Thoracic aorta (tissue), 2 donors: ENCODE results near the gene ARFIP1. TPM values are rescaled to one million over a fixed set of nuclear protein-coding genes. Genes with fewer than 3 reads are reported as not detected.

ENCODE experiments used
- ATAC-seq: fragments of 150-250 bp; one replicate; pipeline ENCODE4 v1.8.0; 2017; ENCODE audit warnings: low read depth; ENCODE audit not compliant: insufficient number of reproducible peaks, low FRiP score
- DNase-seq: peaks from one replicate; pipeline ENCODE4 v3.0.0-alpha.2; 2020; ENCODE audit warnings: low spot score
- H3K27ac ChIP-seq, 2 donors: fragments of 200-600 bp; sonication (generic); 1 replicate in 1 of 2; 2 replicates in 1 of 2; pipeline ENCODE4 v1.5.1; 2016; ENCODE audit warnings: mild to moderate bottlenecking in 2 of 2, moderate library complexity in 2 of 2
- H3K27me3 ChIP-seq: fragments of 200-600 bp; sonication (generic); replicated peaks from 2 replicates; pipeline ENCODE4 v1.6.0; 2016; ENCODE audit warnings: mild to moderate bottlenecking; ENCODE audit not compliant: insufficient read depth
- H3K36me3 ChIP-seq: fragments of 200-600 bp; sonication (generic); one replicate; pipeline ENCODE4 v1.5.1; 2016
- H3K4me1 ChIP-seq, 2 donors: fragments of 200-600 bp; sonication (generic); 1 replicate in 1 of 2; 2 replicates in 1 of 2; pipeline versions ENCODE4 v1.5.1 to v1.6.0; 2016; ENCODE audit warnings: low read depth in 2 of 2, mild to moderate bottlenecking in 1 of 2; ENCODE audit not compliant: control insufficient read depth in 1 of 2
- H3K4me3 ChIP-seq: fragments of 200-600 bp; sonication (generic); 2 replicates; pipeline ENCODE4 v1.5.1; 2016; ENCODE audit warnings: mild to moderate bottlenecking
- H3K9me3 ChIP-seq: fragments of 200-600 bp; sonication (generic); 2 replicates; pipeline ENCODE4 v1.5.1; 2016
- total RNA-seq, 2 donors: library from RNA; depleted of rRNA; stranded (reverse); fragments of >200 nt; gene quantifications; one replicate each; pipeline versions ENCODE4 v1.1.0 to v1.2.3, GENCODE V29; 2016
- TF ChIP-seq, protein P1 (sequence below): fragments of 200-600 bp; sonication (generic); IDR thresholded peaks from one replicate; pipeline ENCODE4 v1.5.1; 2019; ENCODE audit warnings: antibody characterized with exemption

Gene ARFIP1
- total RNA-seq, 2 donors from 2014 or later = 24.0 to 39.0 TPM

DNA sequence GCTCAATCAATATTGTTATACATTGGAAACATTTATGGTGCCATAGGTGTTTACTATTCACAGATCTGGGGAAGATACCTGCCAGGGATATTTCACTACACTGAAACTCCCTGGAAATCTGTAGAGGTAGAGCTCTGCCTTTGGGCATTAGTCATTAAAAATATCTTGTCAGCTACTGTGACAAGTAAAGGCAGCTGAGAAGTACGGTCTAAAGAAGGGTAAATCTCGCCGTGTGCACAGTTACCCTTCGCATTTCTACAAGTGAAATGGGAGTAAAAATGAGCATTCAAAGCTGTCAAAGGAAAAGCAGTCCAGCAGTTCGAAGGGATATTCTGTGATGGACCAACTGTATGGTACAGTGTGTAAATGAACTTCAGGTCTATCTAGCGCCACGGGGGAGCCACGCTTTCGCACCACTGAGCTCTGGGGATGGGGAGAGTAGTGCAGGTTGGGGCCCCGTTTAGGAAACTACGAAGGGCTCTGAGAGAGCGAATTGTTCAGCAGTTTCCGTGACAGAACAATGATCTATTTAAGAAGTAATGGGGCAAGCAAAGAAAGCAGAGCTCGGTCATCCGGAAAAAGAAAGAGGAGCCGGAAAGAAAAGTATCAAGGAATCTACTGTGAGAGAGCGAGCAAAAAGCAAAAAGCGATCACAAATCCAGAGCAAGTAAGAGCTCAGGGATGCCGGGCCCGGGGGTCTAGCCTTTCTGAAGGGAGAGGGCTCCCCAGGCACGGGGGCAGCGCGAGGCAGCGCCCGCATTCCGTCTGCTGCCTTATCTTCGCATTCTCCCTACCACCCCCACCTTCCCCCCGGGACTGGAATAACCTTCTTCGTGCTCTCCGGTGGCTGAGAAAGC is 870 bp upstream of the ARFIP1 start:
- no peak for DNase-seq
- Histone ChIP-seq H3K4me1 (peaks cover 10 to 30% of the 10 kb centered on the region in 2 donors), H3K36me3 (no peaks in the 10 kb centered on the region), H3K9me3 (no peaks in the 10 kb centered on the region), H3K27me3 (no peaks in the 10 kb centered on the region), H3K27ac (peak overlapping the region; percentile 64 to 84), H3K4me3 (peak overlapping the region; percentile 90)
- ATAC-seq = no peak
- TF ChIP-seq, protein P1, sequence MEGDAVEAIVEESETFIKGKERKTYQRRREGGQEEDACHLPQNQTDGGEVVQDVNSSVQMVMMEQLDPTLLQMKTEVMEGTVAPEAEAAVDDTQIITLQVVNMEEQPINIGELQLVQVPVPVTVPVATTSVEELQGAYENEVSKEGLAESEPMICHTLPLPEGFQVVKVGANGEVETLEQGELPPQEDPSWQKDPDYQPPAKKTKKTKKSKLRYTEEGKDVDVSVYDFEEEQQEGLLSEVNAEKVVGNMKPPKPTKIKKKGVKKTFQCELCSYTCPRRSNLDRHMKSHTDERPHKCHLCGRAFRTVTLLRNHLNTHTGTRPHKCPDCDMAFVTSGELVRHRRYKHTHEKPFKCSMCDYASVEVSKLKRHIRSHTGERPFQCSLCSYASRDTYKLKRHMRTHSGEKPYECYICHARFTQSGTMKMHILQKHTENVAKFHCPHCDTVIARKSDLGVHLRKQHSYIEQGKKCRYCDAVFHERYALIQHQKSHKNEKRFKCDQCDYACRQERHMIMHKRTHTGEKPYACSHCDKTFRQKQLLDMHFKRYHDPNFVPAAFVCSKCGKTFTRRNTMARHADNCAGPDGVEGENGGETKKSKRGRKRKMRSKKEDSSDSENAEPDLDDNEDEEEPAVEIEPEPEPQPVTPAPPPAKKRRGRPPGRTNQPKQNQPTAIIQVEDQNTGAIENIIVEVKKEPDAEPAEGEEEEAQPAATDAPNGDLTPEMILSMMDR = no peak

DNA sequence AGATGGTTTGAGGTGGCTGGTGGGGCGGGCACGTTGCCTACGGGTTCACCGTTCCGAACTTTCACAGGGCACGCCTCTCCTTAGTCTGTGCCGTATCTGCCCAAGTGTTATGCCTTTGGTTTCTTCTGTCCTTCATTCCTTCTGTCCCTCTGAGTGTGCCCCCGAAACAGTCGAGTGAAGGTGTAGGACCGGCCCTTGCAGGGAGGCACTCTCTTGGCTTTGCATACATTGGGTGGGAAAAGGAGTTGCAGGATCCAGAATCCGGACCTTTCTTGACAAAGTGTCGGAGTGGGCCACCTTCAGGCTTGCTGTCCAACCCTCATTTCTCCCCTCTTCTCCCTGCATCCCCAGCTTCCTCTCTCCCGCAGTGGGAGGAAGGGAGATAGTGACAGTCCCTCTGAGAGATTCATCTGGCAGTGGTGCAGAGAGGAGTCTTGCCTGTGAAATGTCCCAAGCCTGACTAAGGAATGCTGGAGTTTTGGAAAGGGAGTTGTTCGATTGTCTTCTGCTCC is 569 bp downstream of the ARFIP1 start:
- H3K9me3 ChIP-seq = no peaks in the 10 kb centered on the region
- H3K27me3 ChIP-seq = no peaks in the 10 kb centered on the region
- peaks cover 10 to 38% of the 10 kb centered on the region in 2 donors for H3K4me1 ChIP-seq
- peak overlapping the region; percentile 90 for H3K4me3 ChIP-seq
- ATAC-seq (peak; percentile 18), DNase-seq (no peak)
- TF ChIP-seq, protein P1 = no peak
- H3K27ac ChIP-seq = peak overlapping the region; percentile 76 to 84
- no peaks in the 10 kb centered on the region for H3K36me3 ChIP-seq

- DNase-seq = no peak
- peaks cover 10 to 30% of the 10 kb centered on the region in 2 donors for H3K4me1 ChIP-seq
- ATAC-seq = no peak
- H3K27me3 ChIP-seq = no peaks in the 10 kb centered on the region
- no peaks in the 10 kb centered on the region for H3K36me3 ChIP-seq
- H3K4me3 ChIP-seq = no peak overlapping the region
- TF ChIP-seq, protein P1 = no peak
- H3K9me3 ChIP-seq = no peaks in the 10 kb centered on the region
- H3K27ac ChIP-seq = no peak overlapping the region
Observed at GRCh38 chr4:152784490-152785350, 5.0 kb downstream of the ARFIP1 start.

DNA sequence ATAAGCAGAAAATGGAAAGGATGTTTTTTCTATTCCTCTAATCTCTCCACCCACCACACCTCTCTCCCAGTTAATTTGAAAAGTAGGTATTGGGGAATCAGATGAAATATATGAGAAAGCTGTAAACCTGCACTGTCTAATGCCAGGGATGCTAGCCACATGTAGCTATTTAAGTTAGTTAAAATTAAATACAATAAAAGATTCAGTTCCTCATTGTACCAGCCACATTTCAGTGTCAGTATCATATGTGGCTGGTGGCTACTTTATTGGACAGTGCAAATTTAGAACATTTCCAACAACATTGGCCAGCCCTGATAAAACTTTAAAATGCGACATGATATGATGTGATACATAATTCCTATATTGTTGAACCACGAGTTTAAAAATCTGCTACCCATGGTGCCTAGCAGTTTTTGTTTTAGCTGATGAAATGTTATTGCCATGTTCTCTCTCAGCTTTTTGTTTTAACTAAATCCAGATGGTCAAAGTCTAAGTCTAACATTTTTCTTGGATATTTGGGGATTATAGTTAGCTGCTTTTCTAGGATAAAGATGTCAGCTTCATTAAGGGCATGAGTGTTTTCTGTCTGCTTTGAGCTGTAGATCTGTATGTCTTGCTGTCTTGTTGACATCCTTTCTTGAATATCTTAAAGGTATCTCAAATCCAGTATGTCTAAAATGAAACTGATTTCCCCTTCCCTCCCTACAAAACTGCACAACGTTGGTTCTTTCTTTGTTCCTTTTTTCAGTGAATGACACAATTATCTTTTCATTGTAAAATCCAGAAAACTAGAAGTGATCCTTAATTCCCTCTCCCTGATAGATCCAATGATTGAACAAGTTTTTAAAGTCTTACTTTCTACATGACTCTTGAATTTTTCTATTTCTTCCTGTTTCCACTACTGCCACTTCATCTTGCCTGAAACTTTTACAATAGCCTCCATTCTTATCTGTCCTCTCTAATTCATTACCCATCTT is 6.2 kb downstream of the ARFIP1 start:
- no peak overlapping the region for H3K27ac ChIP-seq
- ATAC-seq = no peak
- H3K36me3 ChIP-seq = no peaks in the 10 kb centered on the region
- H3K27me3 ChIP-seq = no peaks in the 10 kb centered on the region
- H3K4me1 ChIP-seq = peaks cover 4 to 25% of the 10 kb centered on the region in 2 donors
- DNase-seq = no peak
- H3K9me3 ChIP-seq = no peaks in the 10 kb centered on the region
- no peak overlapping the region for H3K4me3 ChIP-seq
- TF ChIP-seq, protein P1 = no peak
